Measurements from ENCODE around the gene PPM1D. TPM values are rescaled to one million over a fixed set of nuclear protein-coding genes. Genes with fewer than 3 reads are reported as not detected.
A peak's percentile ranks its signal among the peaks of the same experiment; 100 is the strongest.
"Not testable (repeated sequence)": the region's sequence is repeated elsewhere in the genome, so short reads cannot be mapped to it uniquely, and the experiment has no call there.

PPM1D gene
- total and polyA plus RNA-seq, 5 donors, result 3.3 to 10.0 (median 8.6) TPM

DNA sequence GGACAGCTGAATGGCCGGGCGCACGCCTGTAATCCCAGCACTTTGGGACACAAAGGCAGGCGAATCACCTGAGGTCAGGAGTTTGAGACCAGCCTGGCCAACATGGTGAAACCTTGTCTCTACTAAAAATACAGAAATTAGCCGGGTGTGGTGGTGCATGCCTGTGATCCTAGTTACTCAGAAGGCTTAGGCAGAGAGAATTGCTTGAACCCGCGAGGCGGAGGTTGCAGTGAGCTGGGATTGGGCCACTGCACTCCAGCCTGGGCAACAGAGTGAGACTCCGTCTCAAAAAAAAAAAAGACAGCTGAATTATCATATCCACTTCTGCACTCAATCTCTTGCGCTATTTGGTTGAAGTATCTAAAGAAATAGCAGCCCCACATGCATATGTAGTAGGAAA is 3.5 kb downstream of the PPM1D start:
- not testable (repeated sequence) for DNase-seq; H3K4me3 ChIP-seq (ENCODE audit: low read length); H3K4me1 ChIP-seq (ENCODE audit: control insufficient read depth, insufficient read depth, low read length); H3K27ac ChIP-seq (ENCODE audit: low read length); H3K27me3 ChIP-seq (ENCODE audit: control insufficient read depth, insufficient read depth); ATAC-seq; H3K9me3 ChIP-seq (ENCODE audit: control insufficient read depth, low read length)
- intact Hi-C loops (cut with DNase I), result loop anchor here in 1 of 4 donors (10.0 kb wide), 1 partner anchor 989 kb away; the partner anchor contains the start of gene CLTC
- 93% methylated on average over 10 of the region's 10 CpGs for WGBS

DNA sequence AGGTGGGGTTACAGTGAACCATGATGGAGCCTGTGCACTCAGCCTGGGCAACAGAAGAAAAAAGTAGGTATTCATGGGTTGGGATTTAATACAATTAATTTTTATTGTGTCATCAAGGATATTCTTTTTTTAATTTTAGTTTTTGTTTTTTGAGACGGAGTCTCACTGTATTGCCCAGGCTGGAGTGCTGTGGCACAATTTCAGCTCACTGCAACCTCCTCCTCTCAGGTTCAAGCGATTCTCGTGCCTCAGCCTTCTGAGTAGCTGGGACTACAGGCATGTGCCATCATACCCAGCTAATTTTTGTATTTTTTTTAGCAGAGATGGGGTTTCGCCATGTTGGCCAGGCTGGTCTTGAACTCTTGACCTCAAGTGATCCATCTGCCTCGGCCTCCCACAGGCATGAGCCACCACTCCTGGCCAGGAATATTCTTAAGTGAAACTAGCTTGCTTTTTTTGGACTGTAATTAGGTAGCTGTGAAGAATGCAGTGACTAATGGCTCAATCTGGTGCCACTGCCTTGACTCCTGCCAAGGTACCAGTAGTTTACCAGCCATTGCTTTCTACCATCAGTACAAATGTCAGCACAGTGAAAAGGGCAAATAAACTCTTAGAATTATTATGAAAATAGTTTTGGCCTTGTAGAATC is 4.8 kb downstream of the PPM1D start:
- ATAC-seq, result peak in 1 of 2 donors; percentile 4
- Histone ChIP-seq H3K9me3 (ENCODE audit: control insufficient read depth, low read length) (no peaks in the 10 kb centered on the region), H3K27ac (ENCODE audit: low read length) (no peak overlapping the region), H3K27me3 (ENCODE audit: control insufficient read depth, insufficient read depth) (no peaks in the 10 kb centered on the region), H3K4me3 (ENCODE audit: low read length) (no peak overlapping the region), H3K4me1 (ENCODE audit: control insufficient read depth, insufficient read depth, low read length) (peaks cover 3% of the 10 kb centered on the region)
- WGBS, result 88% methylated on average over 5 of the region's 5 CpGs
- intact Hi-C loops (cut with DNase I), result loop anchor here in 1 of 4 donors (10.0 kb wide), 1 partner anchor 990 kb away; the partner anchor contains the start of gene CLTC
- DNase-seq, result peak in 1 of 3 donors; percentile 22

DNA sequence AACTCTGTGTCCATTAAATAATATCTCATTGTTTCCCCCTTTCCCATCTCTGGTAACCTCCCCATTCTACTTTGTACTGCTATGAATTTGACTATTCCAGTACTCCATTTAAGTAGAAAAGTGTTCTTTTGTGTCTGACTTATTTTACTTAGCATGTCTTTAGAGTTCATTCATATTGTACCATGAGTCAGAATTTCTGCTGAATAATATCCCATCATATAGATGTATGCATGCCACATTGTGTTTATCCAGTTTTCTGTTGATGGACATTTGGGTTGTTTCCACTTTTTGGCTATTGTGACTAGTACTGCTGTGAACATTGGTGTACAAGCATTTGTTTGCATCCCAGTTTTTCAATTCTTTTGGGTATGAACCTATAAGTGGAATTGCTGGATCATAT is 6.0 kb downstream of the PPM1D start:
- H3K4me3 ChIP-seq (ENCODE audit: low read length), result no peak overlapping the region
- intact Hi-C loops (cut with DNase I), result loop anchor here in 1 of 4 donors (10.0 kb wide), 1 partner anchor 991 kb away; the partner anchor contains the start of gene CLTC
- no peaks in the 10 kb centered on the region for H3K27me3 ChIP-seq (ENCODE audit: control insufficient read depth, insufficient read depth)
- peaks cover 3% of the 10 kb centered on the region for H3K4me1 ChIP-seq (ENCODE audit: control insufficient read depth, insufficient read depth, low read length)
- no peaks in the 10 kb centered on the region for H3K9me3 ChIP-seq (ENCODE audit: control insufficient read depth, low read length)
- DNase-seq, result no peak
- ATAC-seq, result no peak
- H3K27ac ChIP-seq (ENCODE audit: low read length), result no peak overlapping the region

DNA sequence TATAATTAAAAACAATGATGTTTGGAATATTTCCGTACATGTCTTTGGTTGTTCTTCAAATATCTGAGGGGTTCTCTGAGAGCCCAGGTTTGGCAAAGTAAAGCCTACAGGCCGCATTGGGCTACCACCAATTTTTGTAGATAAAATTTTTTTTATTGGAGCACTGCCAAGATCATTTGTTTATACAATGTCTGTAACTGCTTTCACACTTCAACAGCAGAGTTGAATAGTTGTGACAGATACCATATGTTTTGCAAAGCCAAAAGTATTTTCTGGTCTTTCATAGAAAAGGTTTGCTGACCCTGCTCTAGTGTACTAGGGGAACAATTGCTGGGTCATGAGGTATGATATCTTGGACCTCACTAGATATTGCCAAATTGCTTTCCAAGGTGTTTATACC is 10.5 kb downstream of the PPM1D start:
- DNase-seq (no peak), ATAC-seq (no peak)
- 41% methylated on average over 2 of the region's 2 CpGs for WGBS
- intact Hi-C loops (cut with DNase I), result loop anchor here in 1 of 4 donors (10.0 kb wide), 1 partner anchor 46 kb away; no protein-coding TSS in a partner anchor
- H3K4me1 ChIP-seq (ENCODE audit: control insufficient read depth, insufficient read depth, low read length), result no peaks in the 10 kb centered on the region
- H3K4me3 ChIP-seq (ENCODE audit: low read length), result no peak overlapping the region
- H3K27me3 ChIP-seq (ENCODE audit: control insufficient read depth, insufficient read depth), result no peaks in the 10 kb centered on the region
- no peak overlapping the region for H3K27ac ChIP-seq (ENCODE audit: low read length)
- no peaks in the 10 kb centered on the region for H3K9me3 ChIP-seq (ENCODE audit: control insufficient read depth, low read length)

DNA sequence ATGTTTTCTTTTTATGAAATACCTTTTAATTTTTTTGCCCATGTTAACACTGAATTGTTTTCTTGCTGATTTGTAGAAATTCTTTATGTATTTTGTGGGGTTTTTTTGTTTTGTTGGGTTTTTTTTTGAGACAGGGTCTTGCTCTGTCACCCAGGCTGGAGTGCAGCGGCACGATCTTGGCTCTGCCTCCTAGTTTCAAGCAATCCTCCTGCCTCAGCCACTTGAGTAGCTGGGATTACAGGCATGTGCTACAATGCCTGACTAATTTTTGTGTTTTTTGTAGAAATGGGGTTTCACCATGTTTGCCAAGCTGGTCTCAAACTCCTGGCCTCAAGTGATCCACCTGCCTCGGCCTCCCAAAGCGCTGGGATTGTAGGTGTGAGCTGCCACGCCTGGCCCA is 11.3 kb downstream of the PPM1D start:
- WGBS, result 95% methylated on average over 5 of the region's 5 CpGs
- H3K4me1 ChIP-seq (ENCODE audit: control insufficient read depth, insufficient read depth, low read length); H3K27ac ChIP-seq (ENCODE audit: low read length); ATAC-seq; H3K9me3 ChIP-seq (ENCODE audit: control insufficient read depth, low read length); H3K4me3 ChIP-seq (ENCODE audit: low read length); DNase-seq; H3K27me3 ChIP-seq (ENCODE audit: control insufficient read depth, insufficient read depth): not testable (repeated sequence)
- intact Hi-C loops (cut with DNase I), result loop anchor here in 1 of 4 donors (10.0 kb wide), 1 partner anchor 47 kb away; no protein-coding TSS in a partner anchor

DNA sequence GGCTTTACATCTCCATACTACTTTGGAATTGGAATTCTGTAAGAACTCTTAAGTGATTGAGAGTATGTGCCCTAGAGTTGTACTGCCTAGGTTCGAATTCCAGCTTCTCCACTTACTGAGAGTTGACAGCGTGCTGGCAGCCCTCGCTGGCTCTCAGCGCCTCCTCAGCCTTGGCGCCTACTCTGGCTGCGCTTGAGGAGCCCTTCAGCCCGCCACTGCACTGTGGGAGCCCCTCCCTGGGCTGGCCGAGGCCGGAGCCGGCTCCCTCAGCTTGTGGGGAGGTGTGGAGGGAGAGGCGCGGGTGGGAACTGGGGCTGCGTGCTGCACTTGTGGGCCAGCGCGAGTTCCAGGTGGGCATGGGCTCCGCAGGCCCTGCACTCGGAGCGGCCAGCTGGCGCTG is 13.3 kb downstream of the PPM1D start:
- Histone ChIP-seq H3K9me3 (ENCODE audit: control insufficient read depth, low read length) (no peaks in the 10 kb centered on the region), H3K27me3 (ENCODE audit: control insufficient read depth, insufficient read depth) (no peaks in the 10 kb centered on the region), H3K4me3 (ENCODE audit: low read length) (no peak overlapping the region), H3K4me1 (ENCODE audit: control insufficient read depth, insufficient read depth, low read length) (no peaks in the 10 kb centered on the region), H3K27ac (ENCODE audit: low read length) (no peak overlapping the region)
- ATAC-seq, result no peak
- intact Hi-C loops (cut with DNase I), result loop anchor here in 1 of 4 donors (10.0 kb wide), 1 partner anchor 49 kb away; no protein-coding TSS in a partner anchor
- no peak for DNase-seq
- WGBS, result 98% methylated on average over 19 of the region's 19 CpGs

DNA sequence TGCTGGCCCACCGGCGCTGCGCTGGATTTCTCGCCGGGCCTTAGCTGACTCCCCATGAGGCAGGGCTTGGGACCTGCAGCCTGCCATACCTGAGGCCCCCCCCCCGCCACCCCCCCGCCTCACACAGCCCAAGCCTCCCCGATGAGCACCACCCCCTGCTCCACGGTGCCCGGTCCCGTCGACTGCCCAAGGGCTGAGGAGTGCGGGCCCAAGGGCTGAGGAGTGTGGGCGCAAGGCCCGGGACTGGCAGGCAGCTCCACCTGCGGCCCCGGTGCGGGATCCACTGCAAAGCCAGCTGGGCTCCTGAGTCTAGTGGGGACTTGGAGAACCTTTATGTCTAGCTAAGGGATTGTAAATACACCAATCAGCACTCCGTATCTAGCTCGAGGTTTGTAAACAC is 13.8 kb downstream of the PPM1D start:
- not testable (repeated sequence) for H3K9me3 ChIP-seq (ENCODE audit: control insufficient read depth, low read length); H3K27me3 ChIP-seq (ENCODE audit: control insufficient read depth, insufficient read depth); H3K4me1 ChIP-seq (ENCODE audit: control insufficient read depth, insufficient read depth, low read length); DNase-seq; H3K4me3 ChIP-seq (ENCODE audit: low read length); H3K27ac ChIP-seq (ENCODE audit: low read length)
- WGBS, result 97% methylated on average over 20 of the region's 20 CpGs
- intact Hi-C loops (cut with DNase I), result loop anchor here in 1 of 4 donors (10.0 kb wide), 1 partner anchor 49 kb away; no protein-coding TSS in a partner anchor
- peak in 1 of 2 donors; percentile 28 for ATAC-seq

DNA sequence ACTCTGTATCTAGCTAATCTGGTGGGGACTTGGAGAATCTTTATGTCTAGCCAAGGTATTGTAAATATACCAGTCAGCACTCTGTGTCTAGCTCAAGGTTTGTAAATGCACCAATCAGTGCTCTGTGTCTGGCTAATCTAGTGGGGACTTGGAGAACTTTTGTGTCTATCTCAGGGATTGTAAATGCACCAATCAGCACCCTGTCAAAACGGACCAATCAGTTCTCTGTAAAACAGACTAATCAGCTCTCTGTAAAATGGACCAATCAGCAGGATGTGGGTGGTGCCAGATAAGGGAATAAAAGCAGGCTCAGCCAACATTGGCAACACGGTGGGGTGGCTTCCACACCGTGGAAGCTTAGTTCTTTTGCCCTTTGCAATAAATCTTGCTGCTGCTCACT is 14.3 kb downstream of the PPM1D start:
- not testable (repeated sequence) for DNase-seq; H3K4me1 ChIP-seq (ENCODE audit: control insufficient read depth, insufficient read depth, low read length); H3K4me3 ChIP-seq (ENCODE audit: low read length); H3K9me3 ChIP-seq (ENCODE audit: control insufficient read depth, low read length); H3K27me3 ChIP-seq (ENCODE audit: control insufficient read depth, insufficient read depth); H3K27ac ChIP-seq (ENCODE audit: low read length); ATAC-seq
- WGBS, result 75% methylated on average over 3 of the region's 3 CpGs
- intact Hi-C loops (cut with DNase I), result loop anchor here in 1 of 4 donors (10.0 kb wide), 1 partner anchor 49 kb away; no protein-coding TSS in a partner anchor

DNA sequence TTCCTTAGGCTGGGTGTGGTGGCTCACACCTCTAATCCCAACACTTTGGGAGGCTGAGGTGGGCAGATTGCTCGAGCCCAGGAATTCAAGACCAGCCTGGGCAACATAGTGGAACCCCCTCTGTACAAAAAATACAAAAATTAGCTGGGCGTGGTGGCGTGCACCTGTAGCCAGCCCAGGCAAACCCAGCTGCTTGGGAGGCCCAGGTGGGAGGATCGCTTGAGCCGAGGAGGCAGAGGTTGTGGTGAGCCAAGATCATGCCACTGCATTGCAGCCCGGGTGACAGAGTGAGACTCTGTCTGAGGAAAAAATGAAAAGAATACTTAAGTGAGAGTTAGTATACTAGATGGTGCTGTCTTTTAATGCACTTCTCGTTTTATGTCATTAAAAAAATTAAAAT is 15.1 kb downstream of the PPM1D start:
- intact Hi-C loops (cut with DNase I), result loop anchor here in 1 of 4 donors (10.0 kb wide), 1 partner anchor 50 kb away; no protein-coding TSS in a partner anchor
- Histone ChIP-seq H3K27me3 (ENCODE audit: control insufficient read depth, insufficient read depth) (no peaks in the 10 kb centered on the region), H3K4me1 (ENCODE audit: control insufficient read depth, insufficient read depth, low read length) (no peaks in the 10 kb centered on the region), H3K27ac (ENCODE audit: low read length) (no peak overlapping the region), H3K9me3 (ENCODE audit: control insufficient read depth, low read length) (no peaks in the 10 kb centered on the region), H3K4me3 (ENCODE audit: low read length) (no peak overlapping the region)
- DNase-seq, result no peak
- whole genome bisulfite sequencing, result 93% methylated on average over 7 of the region's 7 CpGs
- ATAC-seq, result no peak

DNA sequence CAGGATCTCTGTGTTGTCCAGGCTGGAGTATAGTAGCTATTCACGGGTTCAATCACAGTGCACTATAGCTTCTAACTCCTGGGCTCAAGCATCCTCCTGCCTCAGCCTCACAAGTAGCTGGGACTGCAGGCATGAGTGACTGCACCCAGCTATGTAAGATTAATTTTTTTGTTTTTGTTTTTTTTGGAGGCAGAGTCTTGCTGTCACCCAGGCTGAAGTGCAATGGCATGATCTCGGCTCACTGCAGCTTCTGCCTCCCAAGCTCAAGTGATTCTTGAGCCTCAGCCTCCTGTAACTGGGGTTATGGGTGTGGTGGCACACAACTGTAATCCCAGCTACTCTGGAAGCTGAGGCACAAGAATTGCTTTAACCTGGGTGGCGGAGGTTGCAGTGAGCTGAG is 15.8 kb downstream of the PPM1D start:
- H3K4me3 ChIP-seq (ENCODE audit: low read length), result no peak overlapping the region
- peak in 1 of 3 donors; percentile 25 for DNase-seq
- H3K27ac ChIP-seq (ENCODE audit: low read length), result no peak overlapping the region
- no peaks in the 10 kb centered on the region for H3K27me3 ChIP-seq (ENCODE audit: control insufficient read depth, insufficient read depth)
- intact Hi-C loops (cut with DNase I), result loop anchor here in 1 of 4 donors (10.0 kb wide), 1 partner anchor 51 kb away; no protein-coding TSS in a partner anchor
- no peak for ATAC-seq
- no peaks in the 10 kb centered on the region for H3K4me1 ChIP-seq (ENCODE audit: control insufficient read depth, insufficient read depth, low read length)
- H3K9me3 ChIP-seq (ENCODE audit: control insufficient read depth, low read length), result no peaks in the 10 kb centered on the region
- 82% methylated on average over 3 of the region's 3 CpGs for WGBS

DNA sequence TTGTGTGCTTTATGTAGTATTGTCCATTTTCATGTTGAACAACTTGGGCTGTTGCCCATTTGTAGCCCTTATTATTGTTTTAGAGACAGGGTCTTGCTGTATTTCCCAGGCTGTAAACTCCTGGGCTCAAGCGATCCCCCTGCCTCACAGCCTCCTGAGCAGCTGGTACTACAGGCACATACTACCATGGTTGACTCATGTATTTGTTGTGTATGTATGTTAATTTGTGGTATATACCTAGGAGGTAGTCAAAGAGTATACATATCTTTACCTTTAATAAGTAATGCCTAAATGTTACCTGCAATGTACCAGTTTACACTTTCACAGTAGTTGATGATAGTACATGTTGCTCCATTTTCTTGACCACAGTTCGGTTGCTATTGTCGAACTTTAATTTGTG is 18.1 kb downstream of the PPM1D start:
- ATAC-seq, result no peak
- Histone ChIP-seq H3K9me3 (ENCODE audit: control insufficient read depth, low read length) (no peaks in the 10 kb centered on the region), H3K27ac (ENCODE audit: low read length) (no peak overlapping the region), H3K4me3 (ENCODE audit: low read length) (no peak overlapping the region), H3K4me1 (ENCODE audit: control insufficient read depth, insufficient read depth, low read length) (no peaks in the 10 kb centered on the region), H3K27me3 (ENCODE audit: control insufficient read depth, insufficient read depth) (no peaks in the 10 kb centered on the region)
- no peak for DNase-seq
- 97% methylated on average over 3 of the region's 3 CpGs for WGBS
- intact Hi-C loops (cut with DNase I), result loop anchor here in 1 of 4 donors (10.0 kb wide), 1 partner anchor 53 kb away; no protein-coding TSS in a partner anchor
